BLaER1 treated with 17β-estradiol and CSF1 and Interleukin-3, amounts not matched to agents 10 nM and 100 nM (cell line): ENCODE measurements around the gene ITGB1.
A peak's percentile ranks its signal among the peaks of the same experiment; 100 is the strongest.

Experiments used
- H3K27ac ChIP-seq, 11 experiments: shearing (Covaris generic); formaldehyde crosslinking; 2 replicates each; pipeline ENCODE4 v1.8.1; 2022
- H3K27me3 ChIP-seq, 11 experiments: shearing (Covaris generic); formaldehyde crosslinking; 2 replicates each; pipeline ENCODE4 v1.8.1; 2022
- H3K36me3 ChIP-seq, 11 experiments: shearing (Covaris generic); formaldehyde crosslinking; 2 replicates each; pipeline ENCODE4 v1.8.1; 2022
- H3K4me1 ChIP-seq, 10 experiments: shearing (Covaris generic); formaldehyde crosslinking; 2 replicates each; pipeline ENCODE4 v1.8.1; 2022
- H3K4me2 ChIP-seq, 11 experiments: shearing (Covaris generic); formaldehyde crosslinking; 2 replicates each; pipeline ENCODE4 v1.8.1; 2022
- H3K4me3 ChIP-seq, 10 experiments: shearing (Covaris generic); formaldehyde crosslinking; 2 replicates each; pipeline ENCODE4 v1.8.1; 2022
- H3K9ac ChIP-seq, 11 experiments: shearing (Covaris generic); formaldehyde crosslinking; 2 replicates each; pipeline ENCODE4 v1.8.1; 2022
- H3K9me3 ChIP-seq, 11 experiments: shearing (Covaris generic); formaldehyde crosslinking; replicated peaks in 1 of 11; 2 replicates each; pipeline ENCODE4 v1.8.1; 2022
- H4K20me1 ChIP-seq, 11 experiments: shearing (Covaris generic); formaldehyde crosslinking; 2 replicates each; pipeline ENCODE4 v1.8.1; 2022
- Cebpa-rat ChIP-seq, 11 experiments: shearing (Covaris generic); IDR thresholded peaks; 2 replicates each; pipeline ENCODE4 v1.8.1; 2022

ITGB1 gene

DNA sequence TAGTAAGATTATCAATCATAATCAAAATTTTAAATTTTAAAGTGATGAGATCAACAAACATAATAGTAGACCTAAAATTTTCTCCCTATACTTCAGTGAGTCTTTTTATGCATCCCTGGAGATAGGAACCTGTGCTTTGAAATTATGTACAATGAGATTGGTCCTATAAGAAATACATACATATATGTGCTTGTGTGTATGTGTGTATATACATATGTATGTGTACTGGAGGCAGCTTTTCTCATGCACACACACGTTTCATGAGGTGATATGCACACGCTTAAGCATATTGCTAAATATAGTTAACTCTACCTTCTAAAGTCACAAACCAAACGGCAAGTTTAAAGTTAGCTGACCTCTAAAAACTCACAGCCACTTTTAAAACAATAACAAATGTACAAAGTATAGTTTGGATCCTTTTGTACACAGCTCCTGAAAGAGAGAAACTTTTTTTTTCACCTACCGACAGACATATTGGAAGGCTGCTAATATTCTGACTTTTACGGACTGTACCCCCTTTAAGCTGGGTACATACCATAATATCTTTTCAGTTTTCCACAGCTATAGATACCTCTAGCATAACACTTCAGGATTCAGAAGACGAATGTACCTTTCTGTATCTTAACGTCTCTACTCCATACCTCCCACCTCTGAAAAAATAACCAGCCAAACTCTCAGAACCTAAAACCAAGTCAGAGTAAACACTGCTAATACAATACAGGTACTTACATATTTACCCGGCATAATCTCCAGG is 3.3 kb downstream of the ITGB1 start:
- peaks cover 33 to 78% (median 46%) of the 10 kb centered on the region in 10 experiments for H3K4me1 ChIP-seq
- no peaks in the 10 kb centered on the region; a peak in 1 of 22 replicates for H3K9me3 ChIP-seq
- H3K4me3 ChIP-seq = peak overlapping the region in 2 of 10 experiments; percentile 96 to 99; a peak in 2 of 20 replicates
- peak overlapping the region in 2 of 11 experiments; percentile 44 to 99; a peak in 4 of 22 replicates for H3K9ac ChIP-seq
- TF ChIP-seq Cebpa-rat (IDR thresholded peaks at IDR 0.05) = no peak
- H3K4me2 ChIP-seq = peak overlapping the region; percentile 24 to 99 (median 86); a peak in 20 of 22 replicates
- H3K36me3 ChIP-seq = peaks cover 0 to 20% (median 9%) of the 10 kb centered on the region in 11 experiments; a peak in 11 of 22 replicates
- H3K27ac ChIP-seq = no peak overlapping the region
- H3K27me3 ChIP-seq = no peaks in the 10 kb centered on the region
- H4K20me1 ChIP-seq = peaks cover 64 to 79% (median 76%) of the 10 kb centered on the region in 11 experiments; a peak in 21 of 22 replicates

DNA sequence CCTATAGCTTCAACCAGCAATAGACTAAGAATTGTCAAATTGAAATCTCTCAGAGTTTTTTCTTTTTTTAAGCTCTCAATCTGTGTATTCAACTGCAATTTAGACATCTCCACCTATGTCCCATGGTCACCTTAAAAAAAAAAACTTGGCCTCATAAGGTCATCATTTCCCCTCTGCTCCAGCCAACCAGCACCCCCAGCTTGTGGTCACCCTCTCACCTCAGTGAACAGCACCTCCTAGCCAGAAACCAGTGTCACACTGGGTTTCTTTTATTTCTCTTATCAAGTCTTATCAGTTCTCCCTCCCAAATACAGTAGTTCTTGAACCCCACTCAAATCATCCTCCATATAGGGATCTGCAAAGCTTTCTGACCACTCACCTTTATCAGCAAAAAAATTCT is 4.0 kb downstream of the ITGB1 start:
- Histone ChIP-seq H3K36me3 (peaks cover 0 to 20% (median 9%) of the 10 kb centered on the region in 11 experiments; a peak in 11 of 22 replicates), H3K4me2 (peak overlapping the region in 7 of 11 experiments; percentile 4 to 99 (median 80); a peak in 10 of 22 replicates), H3K9ac (no peak overlapping the region; a peak in 1 of 22 replicates), H3K27ac (no peak overlapping the region), H4K20me1 (peaks cover 64 to 85% (median 82%) of the 10 kb centered on the region in 11 experiments; a peak in 21 of 22 replicates), H3K27me3 (no peaks in the 10 kb centered on the region), H3K9me3 (no peaks in the 10 kb centered on the region; a peak in 1 of 22 replicates), H3K4me1 (peaks cover 28 to 74% (median 40%) of the 10 kb centered on the region in 10 experiments), H3K4me3 (no peak overlapping the region; a peak in 1 of 20 replicates)
- TF ChIP-seq Cebpa-rat (IDR thresholded peaks at IDR 0.05) = no peak

GRCh38 chr10:32953277-32953927 is 4.6 kb downstream of the ITGB1 start:
- H3K9me3 ChIP-seq = peaks cover 0 to 3% (median 0%) of the 10 kb centered on the region in 11 experiments; a peak in 2 of 22 replicates
- H3K36me3 ChIP-seq = peaks cover 0 to 20% (median 9%) of the 10 kb centered on the region in 11 experiments; a peak in 11 of 22 replicates
- H3K9ac ChIP-seq = peak overlapping the region in 1 of 11 experiments; percentile 5; a peak in 1 of 22 replicates
- peak overlapping the region in 6 of 11 experiments; percentile 4 to 99 (median 44); a peak in 9 of 22 replicates for H3K4me2 ChIP-seq
- no peak for TF ChIP-seq Cebpa-rat (IDR thresholded peaks at IDR 0.05)
- peaks cover 23 to 78% (median 39%) of the 10 kb centered on the region in 10 experiments for H3K4me1 ChIP-seq
- H3K27ac ChIP-seq = no peak overlapping the region
- H3K27me3 ChIP-seq = no peaks in the 10 kb centered on the region
- peaks cover 67 to 92% (median 87%) of the 10 kb centered on the region in 11 experiments; a peak in 21 of 22 replicates for H4K20me1 ChIP-seq
- no peak overlapping the region for H3K4me3 ChIP-seq

DNA sequence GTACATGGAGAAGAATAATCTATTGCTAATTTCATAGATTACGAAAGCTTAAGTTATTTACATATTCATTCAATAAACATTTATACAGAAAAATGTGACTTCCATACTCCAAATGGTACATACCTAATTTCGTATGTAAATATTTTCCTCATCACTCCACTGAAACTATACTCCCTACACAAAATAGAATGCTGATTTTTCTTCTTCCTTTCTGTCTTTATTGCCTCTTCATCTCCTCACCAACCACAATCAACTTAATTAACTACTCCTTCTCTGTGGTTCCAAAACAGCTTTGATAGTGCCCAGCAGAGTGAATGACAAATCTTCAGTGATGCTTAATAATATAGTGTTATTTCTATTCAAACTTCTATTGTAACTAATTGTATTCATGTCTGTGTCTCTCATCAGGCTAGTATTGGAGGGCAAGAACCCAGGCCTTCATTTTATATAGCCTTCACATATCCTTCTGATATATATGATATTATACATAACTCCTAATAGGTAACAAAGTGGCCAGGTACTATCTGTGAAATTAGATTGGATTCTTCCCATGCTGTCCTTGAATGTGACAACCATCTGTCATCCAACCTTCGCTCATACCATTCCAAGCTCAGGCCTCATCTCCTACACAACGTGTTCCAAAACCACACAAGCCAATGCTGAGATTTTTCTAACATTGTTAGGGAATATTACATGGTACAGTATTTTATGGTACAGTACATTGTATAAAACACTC is 5.3 kb downstream of the ITGB1 start:
- H4K20me1 ChIP-seq = peaks cover 68 to 99% (median 92%) of the 10 kb centered on the region in 11 experiments; a peak in 21 of 22 replicates
- no peaks in the 10 kb centered on the region for H3K27me3 ChIP-seq
- H3K36me3 ChIP-seq = peaks cover 0 to 20% (median 9%) of the 10 kb centered on the region in 11 experiments; a peak in 11 of 22 replicates
- no peak overlapping the region for H3K27ac ChIP-seq
- peaks cover 0 to 4% (median 0%) of the 10 kb centered on the region in 11 experiments; a peak in 2 of 22 replicates for H3K9me3 ChIP-seq
- H3K4me3 ChIP-seq = no peak overlapping the region
- peaks cover 23 to 81% (median 40%) of the 10 kb centered on the region in 10 experiments for H3K4me1 ChIP-seq
- no peak for TF ChIP-seq Cebpa-rat (IDR thresholded peaks at IDR 0.05)
- H3K9ac ChIP-seq = no peak overlapping the region
- H3K4me2 ChIP-seq = peak overlapping the region in 2 of 11 experiments; percentile 99; a peak in 3 of 22 replicates

DNA sequence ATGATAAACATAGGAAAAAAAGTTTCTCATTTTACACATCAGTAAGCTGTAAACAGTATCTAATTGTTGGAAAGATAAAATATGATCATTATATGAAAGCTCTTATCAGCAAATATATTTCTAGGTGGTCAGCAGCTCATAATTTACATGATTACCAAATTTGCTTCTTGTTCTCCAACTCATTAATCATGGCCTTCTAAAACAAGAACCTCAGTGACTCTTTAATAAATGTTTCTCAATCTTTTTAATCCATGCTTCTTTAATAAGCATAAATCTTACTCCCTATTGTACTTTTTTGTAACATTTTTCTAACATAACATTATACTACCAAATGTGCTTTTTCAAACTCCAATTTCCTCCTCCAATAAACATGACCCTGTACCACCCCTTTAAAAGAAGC is 5.9 kb downstream of the ITGB1 start:
- Histone ChIP-seq H3K9me3 (peaks cover 0 to 4% (median 0%) of the 10 kb centered on the region in 11 experiments; a peak in 2 of 22 replicates), H3K36me3 (peaks cover 0 to 20% (median 9%) of the 10 kb centered on the region in 11 experiments; a peak in 11 of 22 replicates), H3K4me1 (peaks cover 23 to 81% (median 39%) of the 10 kb centered on the region in 10 experiments), H3K9ac (no peak overlapping the region), H4K20me1 (peaks cover 67 to 100% (median 91%) of the 10 kb centered on the region in 11 experiments; a peak in 21 of 22 replicates), H3K27me3 (no peaks in the 10 kb centered on the region), H3K27ac (no peak overlapping the region), H3K4me3 (no peak overlapping the region), H3K4me2 (no peak overlapping the region)
- no peak for TF ChIP-seq Cebpa-rat (IDR thresholded peaks at IDR 0.05)

DNA sequence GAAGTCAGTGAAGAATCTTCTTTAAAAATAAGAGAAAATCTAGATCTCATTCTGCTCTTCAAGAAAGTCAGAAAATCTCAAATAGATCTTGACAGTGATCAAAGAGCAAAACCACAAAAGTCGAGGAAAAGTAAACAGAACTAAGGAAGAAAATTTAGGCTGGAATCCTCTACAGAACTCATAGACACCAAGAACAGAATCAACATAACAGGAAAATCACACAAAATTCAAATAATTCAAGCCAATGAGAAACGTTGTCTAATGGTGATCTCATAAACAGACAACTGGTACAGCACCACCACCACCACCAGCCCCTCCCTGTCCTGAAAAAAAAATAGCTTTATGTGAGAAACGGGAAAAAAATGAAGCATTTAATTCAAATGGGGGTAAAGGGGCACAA is 6.9 kb downstream of the ITGB1 start:
- H3K4me1 ChIP-seq = peaks cover 13 to 73% (median 29%) of the 10 kb centered on the region in 10 experiments; a peak in 19 of 20 replicates
- peaks cover 0 to 22% (median 9%) of the 10 kb centered on the region in 11 experiments; a peak in 11 of 22 replicates for H3K36me3 ChIP-seq
- H3K9ac ChIP-seq = no peak overlapping the region
- no peak for TF ChIP-seq Cebpa-rat (IDR thresholded peaks at IDR 0.05)
- H4K20me1 ChIP-seq = peaks cover 57 to 99% (median 89%) of the 10 kb centered on the region in 11 experiments; a peak in 21 of 22 replicates
- H3K27ac ChIP-seq = no peak overlapping the region
- H3K4me3 ChIP-seq = no peak overlapping the region
- H3K9me3 ChIP-seq = peaks cover 0 to 4% (median 0%) of the 10 kb centered on the region in 11 experiments; a peak in 2 of 22 replicates
- H3K27me3 ChIP-seq = no peaks in the 10 kb centered on the region
- peak overlapping the region in 4 of 11 experiments; percentile 1 to 43 (median 20); a peak in 3 of 22 replicates for H3K4me2 ChIP-seq

- H3K4me3 ChIP-seq = no peak overlapping the region
- no peak overlapping the region for H3K9ac ChIP-seq
Measured at GRCh38 chr10:32950591-32951108, 7.4 kb downstream of the ITGB1 start.

More at GRCh38 chr10:32950591-32951108, 7.4 kb downstream of the ITGB1 start:
- Histone ChIP-seq H3K9me3 (peaks cover 0 to 4% (median 0%) of the 10 kb centered on the region in 11 experiments; a peak in 2 of 22 replicates), H3K36me3 (peaks cover 0 to 25% (median 9%) of the 10 kb centered on the region in 11 experiments; a peak in 11 of 22 replicates), H3K4me2 (peak overlapping the region in 4 of 11 experiments; percentile 1 to 43 (median 20); a peak in 4 of 22 replicates), H3K27ac (no peak overlapping the region), H3K4me1 (peaks cover 11 to 68% (median 24%) of the 10 kb centered on the region in 10 experiments; a peak in 18 of 20 replicates), H3K27me3 (no peaks in the 10 kb centered on the region), H4K20me1 (peaks cover 53 to 99% (median 87%) of the 10 kb centered on the region in 11 experiments; a peak in 21 of 22 replicates)
- no peak for TF ChIP-seq Cebpa-rat (IDR thresholded peaks at IDR 0.05)
